Measurements from ENCODE around the gene PDE10A. TPM values are rescaled to one million over a fixed set of nuclear protein-coding genes. Genes with fewer than 3 reads are reported as not detected.

Gene PDE10A
- total RNA-seq, 1 donor from 2014 or later, result 17.3 TPM

DNA sequence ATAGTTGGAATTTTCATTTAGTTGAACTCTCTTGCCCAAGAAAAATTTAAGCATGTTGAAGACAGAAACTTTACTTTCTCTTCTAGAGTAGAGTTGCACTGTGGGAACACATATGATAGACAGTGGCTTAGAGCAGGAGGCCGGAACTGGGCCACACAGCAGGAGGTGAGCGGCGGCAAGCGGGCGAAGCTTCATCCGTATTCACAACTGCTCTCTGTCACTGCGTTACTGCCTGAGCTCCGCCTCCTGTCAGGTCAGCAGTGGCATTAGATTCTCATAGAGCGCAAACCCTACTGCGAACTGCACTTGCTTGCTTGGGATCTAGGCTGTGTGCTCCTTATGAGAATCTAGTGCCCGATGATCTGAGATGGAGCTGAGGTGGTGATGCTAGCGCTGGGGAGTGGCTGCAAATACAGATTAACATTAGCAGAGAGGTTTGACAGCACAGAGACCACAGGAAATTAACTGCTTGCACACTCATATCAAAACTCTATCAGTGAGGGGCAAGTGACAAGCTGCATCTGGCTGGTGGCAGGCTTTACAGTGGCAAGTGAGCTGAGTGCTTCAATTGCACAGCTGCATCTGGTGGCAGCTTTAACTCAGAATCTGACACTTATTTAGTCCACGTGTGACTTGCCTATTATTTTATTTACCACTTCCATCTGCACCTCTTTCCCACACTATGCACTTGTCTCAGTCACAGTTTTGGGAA, 178.7 kb downstream of the PDE10A start:
- H3K4me3 ChIP-seq, result no peak overlapping the region
- no peak overlapping the region for H3K9ac ChIP-seq
- no peaks in the 10 kb centered on the region for H3K27me3 ChIP-seq
- H3F3A ChIP-seq (ENCODE audit: low read depth), result no peaks in the 10 kb centered on the region
- H3K79me2 ChIP-seq (ENCODE audit: low read depth), result no peaks in the 10 kb centered on the region
- H3K4me1 Mint-ChIP-seq, result peaks cover 28% of the 10 kb centered on the region
- no peaks in the 10 kb centered on the region for H3K9me3 ChIP-seq (ENCODE audit: low read depth)
- H4K20me1 ChIP-seq (ENCODE audit: low read depth), result peaks cover 4% of the 10 kb centered on the region
- H3K27ac ChIP-seq, result no peak overlapping the region
- H3K9me3 Mint-ChIP-seq, result peaks cover 3% of the 10 kb centered on the region
- TF ChIP-seq, protein P1, sequence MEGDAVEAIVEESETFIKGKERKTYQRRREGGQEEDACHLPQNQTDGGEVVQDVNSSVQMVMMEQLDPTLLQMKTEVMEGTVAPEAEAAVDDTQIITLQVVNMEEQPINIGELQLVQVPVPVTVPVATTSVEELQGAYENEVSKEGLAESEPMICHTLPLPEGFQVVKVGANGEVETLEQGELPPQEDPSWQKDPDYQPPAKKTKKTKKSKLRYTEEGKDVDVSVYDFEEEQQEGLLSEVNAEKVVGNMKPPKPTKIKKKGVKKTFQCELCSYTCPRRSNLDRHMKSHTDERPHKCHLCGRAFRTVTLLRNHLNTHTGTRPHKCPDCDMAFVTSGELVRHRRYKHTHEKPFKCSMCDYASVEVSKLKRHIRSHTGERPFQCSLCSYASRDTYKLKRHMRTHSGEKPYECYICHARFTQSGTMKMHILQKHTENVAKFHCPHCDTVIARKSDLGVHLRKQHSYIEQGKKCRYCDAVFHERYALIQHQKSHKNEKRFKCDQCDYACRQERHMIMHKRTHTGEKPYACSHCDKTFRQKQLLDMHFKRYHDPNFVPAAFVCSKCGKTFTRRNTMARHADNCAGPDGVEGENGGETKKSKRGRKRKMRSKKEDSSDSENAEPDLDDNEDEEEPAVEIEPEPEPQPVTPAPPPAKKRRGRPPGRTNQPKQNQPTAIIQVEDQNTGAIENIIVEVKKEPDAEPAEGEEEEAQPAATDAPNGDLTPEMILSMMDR (IDR thresholded peaks at IDR 0.05), result no peak
- TF ChIP-seq EZH2 (IDR thresholded peaks at IDR 0.05) (no peak), EZH2phosphoT487 (IDR thresholded peaks at IDR 0.05) (no peak)
- no peaks in the 10 kb centered on the region for H3K36me3 Mint-ChIP-seq
- peak overlapping the region; percentile 61 for H3K4me2 ChIP-seq
- peak; percentile 68 for DNase-seq (ENCODE audit: low spot score)
- peaks cover 9% of the 10 kb centered on the region for H3K4me1 ChIP-seq
- H3K27me3 Mint-ChIP-seq (ENCODE audit: insufficient read depth, low read depth), result peaks cover 2% of the 10 kb centered on the region
- H3K36me3 ChIP-seq, result no peaks in the 10 kb centered on the region
- H3K4me3 Mint-ChIP-seq, result no peak overlapping the region
- H2AFZ ChIP-seq (replicated peaks), result no peak overlapping the region
- H3K27ac Mint-ChIP-seq, result peak overlapping the region; percentile 88

DNA sequence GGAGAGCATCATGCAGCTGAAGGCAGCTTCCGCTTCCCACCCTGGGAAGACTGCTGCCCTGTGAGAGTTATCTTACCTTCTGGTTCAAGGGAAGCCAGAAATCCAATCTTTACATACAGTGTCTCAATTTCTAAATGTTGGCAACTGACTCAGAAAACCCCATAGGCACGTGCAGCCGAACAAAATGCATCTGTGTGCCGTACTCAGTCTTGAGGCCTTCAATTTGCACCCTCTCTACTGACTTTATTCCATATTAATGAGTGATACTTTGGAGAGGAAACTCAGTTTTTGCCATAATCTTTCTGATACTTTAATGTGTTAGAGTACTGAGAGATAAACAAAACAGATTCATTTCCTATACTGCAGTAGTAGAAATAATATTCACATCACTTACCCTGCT, 181.1 kb downstream of the PDE10A start:
- no peaks in the 10 kb centered on the region for H3K27me3 Mint-ChIP-seq (ENCODE audit: insufficient read depth, low read depth)
- H3K79me2 ChIP-seq (ENCODE audit: low read depth), result no peaks in the 10 kb centered on the region
- H3K4me3 ChIP-seq, result no peak overlapping the region
- no peak overlapping the region for H2AFZ ChIP-seq (replicated peaks)
- no peak overlapping the region for H3K9ac ChIP-seq
- H3K36me3 ChIP-seq, result no peaks in the 10 kb centered on the region
- no peak overlapping the region for H3K27ac Mint-ChIP-seq
- H3K27ac ChIP-seq, result no peak overlapping the region
- H3K36me3 Mint-ChIP-seq, result no peaks in the 10 kb centered on the region
- H3K4me3 Mint-ChIP-seq, result no peak overlapping the region
- peaks cover 4% of the 10 kb centered on the region for H4K20me1 ChIP-seq (ENCODE audit: low read depth)
- TF ChIP-seq, protein P1 (IDR thresholded peaks at IDR 0.05), result no peak
- peaks cover 21% of the 10 kb centered on the region for H3K4me1 Mint-ChIP-seq
- H3K4me2 ChIP-seq, result no peak overlapping the region
- no peak for DNase-seq (ENCODE audit: low spot score)
- H3K9me3 ChIP-seq (ENCODE audit: low read depth), result no peaks in the 10 kb centered on the region
- H3K27me3 ChIP-seq, result no peaks in the 10 kb centered on the region
- H3K9me3 Mint-ChIP-seq, result no peaks in the 10 kb centered on the region
- peaks cover 14% of the 10 kb centered on the region for H3K4me1 ChIP-seq
- no peaks in the 10 kb centered on the region for H3F3A ChIP-seq (ENCODE audit: low read depth)

DNA sequence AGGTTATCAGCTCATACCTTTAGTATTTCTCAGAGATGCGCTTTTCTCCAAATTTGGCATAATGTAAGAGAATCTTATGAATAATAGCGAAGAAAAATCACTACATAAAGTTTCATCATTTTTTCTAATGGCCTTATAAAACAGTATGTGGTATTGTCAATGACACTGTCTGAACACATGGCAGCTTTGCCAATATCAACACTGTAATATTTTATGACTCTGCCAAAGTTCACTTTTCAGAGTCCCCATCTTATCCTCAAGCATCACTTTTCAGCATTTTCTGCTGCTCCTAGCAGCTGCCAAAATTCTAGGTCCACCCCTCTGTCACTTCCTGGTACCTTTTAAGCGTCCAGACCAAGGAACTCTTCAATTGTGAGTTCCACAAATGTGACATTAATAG, 182.1 kb downstream of the PDE10A start:
- no peaks in the 10 kb centered on the region for H3K9me3 Mint-ChIP-seq
- TF ChIP-seq EZH2phosphoT487 (IDR thresholded peaks at IDR 0.05), result no peak
- TF ChIP-seq EZH2 (IDR thresholded peaks at IDR 0.05), result no peak
- TF ChIP-seq, protein P1 (IDR thresholded peaks at IDR 0.05), result no peak
- Histone ChIP-seq H3K9me3 (ENCODE audit: low read depth) (no peaks in the 10 kb centered on the region), H4K20me1 (ENCODE audit: low read depth) (peaks cover 1% of the 10 kb centered on the region), H3K79me2 (ENCODE audit: low read depth) (no peaks in the 10 kb centered on the region), H3K36me3 (no peaks in the 10 kb centered on the region), H2AFZ (replicated peaks) (no peak overlapping the region), H3F3A (ENCODE audit: low read depth) (no peaks in the 10 kb centered on the region), H3K4me2 (no peak overlapping the region), H3K27me3 (no peaks in the 10 kb centered on the region), H3K4me3 (no peak overlapping the region), H3K9ac (no peak overlapping the region), H3K27ac (no peak overlapping the region), H3K4me1 (peaks cover 14% of the 10 kb centered on the region)
- H3K27me3 Mint-ChIP-seq (ENCODE audit: insufficient read depth, low read depth), result no peaks in the 10 kb centered on the region
- peaks cover 11% of the 10 kb centered on the region for H3K4me1 Mint-ChIP-seq
- no peaks in the 10 kb centered on the region for H3K36me3 Mint-ChIP-seq
- H3K4me3 Mint-ChIP-seq, result no peak overlapping the region
- no peak for DNase-seq (ENCODE audit: low spot score)
- H3K27ac Mint-ChIP-seq, result no peak overlapping the region

Measured in neural progenitor cell (in vitro differentiated cells).